Tibial nerve (tissue), 4 donors: ENCODE measurements around the gene EPHX1.

ENCODE experiments used
- CTCF ChIP-seq, 5 experiments: fragments of 200-600 bp in 3 of 5; fragments of 450-650 bp in 2 of 5; sonication (generic) in 3 of 5; IDR thresholded peaks; one replicate each; pipeline ENCODE4 v1.5.1; 2016 to 2019; ENCODE audit warnings: antibody characterized with exemption in 5 of 5, mild to moderate bottlenecking in 3 of 5, moderate library complexity in 2 of 5
- EP300 ChIP-seq, 2 donors: sonication (generic); formaldehyde crosslinking; IDR thresholded peaks; one replicate each; pipeline ENCODE4 v1.6.1; 2017; ENCODE audit warnings: antibody characterized with exemption in 2 of 2, mild to moderate bottlenecking in 1 of 2
- POLR2A ChIP-seq, 2 donors: fragments of 450-650 bp; IDR thresholded peaks; one replicate each; pipeline ENCODE4 v1.6.1; 2017; ENCODE audit warnings: antibody characterized with exemption in 2 of 2, mild to moderate bottlenecking in 2 of 2, moderate library complexity in 2 of 2

GRCh38 chr1:225848030-225848955, 38.4 kb downstream of the EPHX1 start:
- TF ChIP-seq CTCF (IDR thresholded peaks at IDR 0.05) (no peak), POLR2A (IDR thresholded peaks at IDR 0.05) (no peak), EP300 (IDR thresholded peaks at IDR 0.05) (no peak)
